ENCODE data around the gene RTEL1. TPM values are rescaled to one million over a fixed set of nuclear protein-coding genes. Genes with fewer than 3 reads are reported as not detected.

Gene RTEL1
- total RNA-seq, 1 experiment from 2014 or later, result 43.0 TPM

GRCh38 chr20:63739130-63740069 lies 81.3 kb downstream of the RTEL1 start, which contains the start of gene SLC2A4RG:
SLC2A4RG (plus strand) TSS chr20:63739776; CDS start chr20:63739913, 137 bp downstream.
- TF ChIP-seq EZH2phosphoT487 (IDR thresholded peaks at IDR 0.05; ENCODE audit: borderline replicate concordance, low read length), result no peak
- TF ChIP-seq EZH2 (IDR thresholded peaks at IDR 0.05; ENCODE audit: low read length, unreplicated experiment), result no peak
- TF ChIP-seq CTCF (conservative IDR thresholded peaks at IDR 0.05; ENCODE audit: low read depth, low read length), result no peak
- POLR2A ChIA-PET (ENCODE audit: unreplicated experiment), result interaction anchor here (0.6 kb wide), 1 partner anchor 97 kb away, joined by 3 read pairs; no protein-coding TSS in a partner anchor
- CTCF ChIA-PET, result no interaction called here
- H3F3A ChIP-seq (ENCODE audit: low read length, unreplicated experiment), result no peaks in the 10 kb centered on the region
- peaks cover 12% of the 10 kb centered on the region for H3K4me1 ChIP-seq (ENCODE audit: insufficient read depth, low read length)
- H4K20me1 ChIP-seq (ENCODE audit: low read length), result no peaks in the 10 kb centered on the region
- peak within 1 kb of the TSS; percentile 84 for H3K4me3 ChIP-seq (ENCODE audit: low read length)
- H3K27me3 ChIP-seq (ENCODE audit: low read length), result no peaks in the 10 kb centered on the region
- intact Hi-C loops (cut with micrococcal nuclease), result loop anchor here (2.0 kb wide), 1 partner anchor 33 kb away; the partner anchor contains the start of gene ARFRP1
- peaks cover 22% of the 10 kb centered on the region for H3K36me3 ChIP-seq (ENCODE audit: low read depth, low read length)
- peak within 1 kb of the TSS; percentile 79 for H2AFZ ChIP-seq (ENCODE audit: low read length)
- DNase-seq (peak; percentile 85), ATAC-seq (peak; percentile 60)
- H3K27ac ChIP-seq (ENCODE audit: low read length), result peak within 1 kb of the TSS; percentile 64
- no TSS peak for BruUV-seq (replicated peaks)
- peaks cover 13% of the 10 kb centered on the region for H3K79me2 ChIP-seq (ENCODE audit: low read length)
- H3K9me3 ChIP-seq (ENCODE audit: low read length), result no peaks in the 10 kb centered on the region
- no peaks in the 10 kb centered on the region for H3K9me2 ChIP-seq (replicated peaks; ENCODE audit: low read length)
- H3K9ac ChIP-seq (ENCODE audit: low read length), result peak within 1 kb of the TSS; percentile 83
- peak within 1 kb of the TSS; percentile 88 for H3K4me2 ChIP-seq (ENCODE audit: low read length)

GRCh38 chr20:63740070-63740626 lies 82.0 kb downstream of the RTEL1 start:
- Histone ChIP-seq H3F3A (ENCODE audit: low read length, unreplicated experiment) (no peaks in the 10 kb centered on the region), H3K27ac (ENCODE audit: low read length) (peak overlapping the region; percentile 64), H3K9me2 (replicated peaks; ENCODE audit: low read length) (no peaks in the 10 kb centered on the region), H3K4me1 (ENCODE audit: insufficient read depth, low read length) (peaks cover 12% of the 10 kb centered on the region), H3K36me3 (ENCODE audit: low read depth, low read length) (peaks cover 22% of the 10 kb centered on the region), H4K20me1 (ENCODE audit: low read length) (no peaks in the 10 kb centered on the region), H3K4me2 (ENCODE audit: low read length) (peak overlapping the region; percentile 88), H3K4me3 (ENCODE audit: low read length) (peak overlapping the region; percentile 84), H3K79me2 (ENCODE audit: low read length) (peaks cover 13% of the 10 kb centered on the region), H3K9ac (ENCODE audit: low read length) (peak overlapping the region; percentile 83), H3K27me3 (ENCODE audit: low read length) (no peaks in the 10 kb centered on the region), H2AFZ (ENCODE audit: low read length) (peak overlapping the region; percentile 79), H3K9me3 (ENCODE audit: low read length) (no peaks in the 10 kb centered on the region)
- POLR2A ChIA-PET (ENCODE audit: unreplicated experiment), result interaction anchor here (0.6 kb wide), 2 partner anchors 27 to 98 kb away, joined by 3 to 10 read pairs; no protein-coding TSS in a partner anchor
- intact Hi-C loops (cut with micrococcal nuclease), result loop anchor here (2.0 kb wide), 1 partner anchor 33 kb away; the partner anchor contains the start of gene ARFRP1
- ATAC-seq, result peak; percentile 30
- no TSS peak for BruUV-seq (replicated peaks)
- CTCF ChIA-PET, result interaction anchor here (1.5 kb wide), 1 partner anchor 46 kb away, joined by 5 read pairs; no protein-coding TSS in a partner anchor
- TF ChIP-seq EZH2 (IDR thresholded peaks at IDR 0.05; ENCODE audit: low read length, unreplicated experiment), result no peak
- TF ChIP-seq EZH2phosphoT487 (IDR thresholded peaks at IDR 0.05; ENCODE audit: borderline replicate concordance, low read length), result no peak
- no peak for TF ChIP-seq CTCF (conservative IDR thresholded peaks at IDR 0.05; ENCODE audit: low read depth, low read length)
- DNase-seq, result peak; percentile 54
